GM12878 (cell line): ENCODE results near the gene MARCHF4. TPM values are rescaled to one million over a fixed set of nuclear protein-coding genes. Genes with fewer than 3 reads are reported as not detected.

ENCODE experiments used
- ATAC-seq: fragments of 200-7000 bp; cut with Tn5 transposase; 3 replicates; pipeline ENCODE4 v1.9.1; 2020; ENCODE audit warnings: mild to moderate bottlenecking, moderate library complexity
- BruUV-seq: library from RNA; stranded (reverse); fragments of 400-500 nt; replicated peaks from 2 replicates; lab custom pipeline; 2021; lab: Mats Ljungman, UMichigan
- CTCF ChIA-PET: fragments of 300-600 bp; sonication (Branson Sonifier 250); formaldehyde crosslinking; extraction: SDS; loops from one replicate; lab custom pipeline; 2021; ENCODE audit warnings: inconsistent platforms; lab: Yijun Ruan, JAX
- POLR2A ChIA-PET: fragments of 350-600 bp; formaldehyde crosslinking; extraction: SDS; loops from one replicate; lab custom pipeline; 2021; ENCODE audit warnings: inconsistent platforms; lab: Charles Lee
- RAD21 ChIA-PET: fragments of 300-600 bp; sonication (Branson Sonifier 250); formaldehyde crosslinking; loops from one replicate; lab custom pipeline; 2023; ENCODE audit warnings: antibody characterized with exemption; ENCODE audit not compliant: unreplicated experiment; lab: Charles Lee
- SMC1A ChIA-PET: fragments of 300-600 bp; sonication (Branson Sonifier 250); formaldehyde crosslinking; loops from one replicate; lab custom pipeline; 2023; ENCODE audit not compliant: unreplicated experiment, uncharacterized antibody; lab: Charles Lee
- DNase-seq: peaks from one replicate; pipeline ENCODE4 v3.0.0-alpha.2; 2011; ENCODE audit warnings: low read depth, low spot score
- FAIRE-seq: peaks from 3 replicates; lab custom pipeline; 2011; peaks lifted over from hg19 to GRCh38; lab: Jason Lieb, UNC
- H2AFZ ChIP-seq: 2 replicates; pipeline ENCODE4 v1.6.0; 2011; ENCODE audit warnings: low read depth, low read length, control low read depth; ENCODE audit not compliant: control insufficient read depth
- H3K27ac ChIP-seq: 2 replicates; pipeline ENCODE4 v1.5.1; 2011; ENCODE audit warnings: control low read depth; ENCODE audit not compliant: control insufficient read depth, insufficient read depth
- H3K27me3 ChIP-seq, 2 experiments: replicated peaks in 1 of 2; 2 replicates each; pipeline versions ENCODE4 v1.6.0 to v1.6.1; 2011; ENCODE audit warnings: low read length in 1 of 2; ENCODE audit not compliant: control insufficient read depth in 2 of 2, insufficient read depth in 2 of 2
- H3K36me3 ChIP-seq, 2 experiments: 2 replicates each; pipeline ENCODE4 v1.5.1; 2011; ENCODE audit warnings: low read length in 1 of 2; ENCODE audit not compliant: control insufficient read depth in 2 of 2, insufficient read depth in 2 of 2
- H3K4me1 ChIP-seq: 2 replicates; pipeline ENCODE4 v1.6.1; 2011; ENCODE audit warnings: mild to moderate bottlenecking, low read length, moderate library complexity, mixed read lengths; ENCODE audit not compliant: control insufficient read depth, insufficient read depth
- H3K4me2 ChIP-seq: 2 replicates; pipeline ENCODE4 v1.6.0; 2011; ENCODE audit warnings: control low read depth; ENCODE audit not compliant: control insufficient read depth, insufficient read depth
- H3K4me3 ChIP-seq: fragments of 200-600 bp; sonication (generic); 2 replicates; pipeline ENCODE4 v1.5.1; 2016
- H3K79me2 ChIP-seq: 2 replicates; pipeline ENCODE4 v1.6.0; 2011; ENCODE audit warnings: low read length; ENCODE audit not compliant: control insufficient read depth, insufficient read depth
- H3K9ac ChIP-seq: 2 replicates; pipeline ENCODE4 v1.8.0; 2011; ENCODE audit warnings: low read length, control low read depth, mixed read lengths; ENCODE audit not compliant: control insufficient read depth, insufficient read depth
- H3K9me3 ChIP-seq: replicated peaks from 3 replicates; pipeline ENCODE4 v1.5.1; 2011; ENCODE audit warnings: mild to moderate bottlenecking, low read length; ENCODE audit not compliant: control insufficient read depth, insufficient read depth
- H4K20me1 ChIP-seq: 2 replicates; pipeline ENCODE4 v1.6.0; 2011; ENCODE audit not compliant: control insufficient read depth, insufficient read depth
- BHLHE40 ChIP-seq, 2 experiments: fragments of 450-650 bp in 1 of 2; IDR thresholded peaks; 2 replicates each; pipeline ENCODE4 v1.6.1; 2011 to 2017; ENCODE audit warnings: low read depth in 2 of 2, borderline replicate concordance in 1 of 2, improper control_type of control experiment in 1 of 2, low read length in 1 of 2, mild to moderate bottlenecking in 1 of 2
- NFIC ChIP-seq: IDR thresholded peaks from 2 replicates; pipeline ENCODE4 v1.6.1; 2012; ENCODE audit warnings: low read depth, mild to moderate bottlenecking, inconsistent platforms, low read length, moderate library complexity
- NFYA ChIP-seq: IDR thresholded peaks from 2 replicates; pipeline ENCODE4 v1.6.1; 2011; ENCODE audit warnings: low read depth, mild to moderate bottlenecking, low read length, improper control_type of control experiment, borderline replicate concordance
- PML ChIP-seq: IDR thresholded peaks from 2 replicates; pipeline ENCODE4 v1.6.1; 2012; ENCODE audit warnings: low read length, inconsistent platforms
- TBL1XR1 ChIP-seq: IDR thresholded peaks from 2 replicates; pipeline ENCODE4 v1.6.1; 2012; ENCODE audit warnings: low read depth, low read length, improper control_type of control experiment
- WGBS: methylation state at CpG from one replicate; pipeline ENCODE4 v1.1.6; 2016; ENCODE audit warnings: low lambda C conversion rate; ENCODE audit not compliant: insufficient replicate concordance, insufficient coverage; ENCODE audit errors: missing lambda C conversion rate; 5-methylcytosine and 5-hydroxymethylcytosine counted together
- in situ Hi-C: fragments of 300-500 bp; cut with MboI; formaldehyde crosslinking; loops from 9 replicates; pipeline ENCODE4 v1.14.3; 2018; ENCODE audit warnings: mixed read lengths
- intact Hi-C: fragments of 100-400 bp; cut with micrococcal nuclease; formaldehyde crosslinking; loops from one replicate; pipeline ENCODE4 v1.14.2; 2022; ENCODE audit not compliant: unreplicated experiment
- polyA plus RNA-seq, 11 experiments: library from polyadenylated mRNA; depleted of rRNA in 4 of 11; unstranded in 6 of 11; stranded (reverse) in 5 of 11; fragments of >200 nt; fragmentation: Nextera tagmentation in 4 of 11; fragmentation: Illumina TruSeq in 1 of 11; extraction: Ambion mirVana in 4 of 11; extraction: Trizol in 1 of 11; gene quantifications; 1 replicate in 1 of 11; 2 replicates in 10 of 11; pipeline versions ENCODE4 v1.2.1 to v1.2.3, GENCODE V29; 2011 to 2016; ENCODE audit warnings: inconsistent platforms in 2 of 11, missing spikeins in 2 of 11, low read depth in 1 of 11
- total RNA-seq, 4 experiments: library from RNA; depleted of rRNA in 3 of 4; stranded (reverse); fragments of >200 nt in 3 of 4; fragmentation: Illumina TruSeq in 1 of 4; extraction: Trizol in 1 of 4; gene quantifications; 2 replicates each; pipeline versions ENCODE4 v1.2.1 to v1.2.3, GENCODE V29; 2013 to 2021

Gene MARCHF4
- total and polyA plus RNA-seq, 10 of the 15 experiments (the other 5 are each of a cell fraction or from before 2014, with no cell fraction given), result not detected

- TF ChIP-seq PML, result no peak
- no peak for TF ChIP-seq NFIC
These were observed 19.1 kb upstream of the MARCHF4 start (continued) for GRCh38 chr2:216391401-216391800.

DNA sequence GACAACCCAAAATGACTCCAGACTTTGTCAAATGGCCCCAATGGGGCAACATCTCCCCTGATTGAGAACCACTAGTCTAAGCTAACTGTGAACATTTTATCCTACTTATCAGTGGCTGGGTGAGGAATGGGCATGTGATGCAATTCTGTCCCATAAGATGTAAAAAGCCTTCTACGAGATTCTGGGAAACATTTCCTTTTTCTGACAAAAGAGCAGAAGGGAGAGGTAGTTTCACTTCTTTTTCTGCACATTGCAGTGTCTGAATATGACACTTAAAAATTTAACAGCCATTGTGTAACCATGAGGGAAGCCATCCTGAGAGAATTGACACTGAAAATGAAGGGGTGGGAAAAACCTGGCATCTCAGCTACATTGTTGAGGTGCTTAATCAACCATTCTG lies 17.3 kb upstream of the MARCHF4 start:
- ATAC-seq, result no peak
- DNase-seq, result no peak
- TF ChIP-seq TBL1XR1 (no peak), NFYA (no peak), BHLHE40 (IDR thresholded peaks at IDR 0.05; ENCODE audit: borderline replicate concordance in 1 of 2, low read depth in 2 of 2, low read length in 1 of 2) (no peak)
- POLR2A ChIA-PET, result interaction anchor here (0.7 kb wide), 1 partner anchor 458 kb away, joined by 9 read pairs; no protein-coding TSS in a partner anchor
- Histone ChIP-seq H3K27ac (no peak overlapping the region), H3K9me3 (no peaks in the 10 kb centered on the region), H4K20me1 (no peaks in the 10 kb centered on the region), H3K79me2 (no peaks in the 10 kb centered on the region), H3K4me1 (no peaks in the 10 kb centered on the region), H2AFZ (no peak overlapping the region), H3K36me3 (no peaks in the 10 kb centered on the region), H3K9ac (no peak overlapping the region), H3K4me2 (no peak overlapping the region), H3K27me3 (no peaks in the 10 kb centered on the region; a peak in 1 of 4 replicates), H3K4me3 (no peak overlapping the region)
- WGBS, result 5% methylated on average over 1 of the region's 1 CpG
- no TSS peak for BruUV-seq
- intact Hi-C loops, result no loop called here
- in situ Hi-C loops, result no loop called here
- SMC1A ChIA-PET, result no interaction called here
- FAIRE-seq, result no peak
- RAD21 ChIA-PET, result no interaction called here
- CTCF ChIA-PET, result interaction anchor here (0.6 to 1.1 kb wide), 2 partner anchors 17 to 255 kb away, joined by 3 read pairs; no protein-coding TSS in a partner anchor
